K562 treated with DMSO at 1 percent for 24 hours (cell line): ENCODE data around the gene RAD51B. TPM values are rescaled to one million over a fixed set of nuclear protein-coding genes. Genes with fewer than 3 reads are reported as not detected.

ENCODE experiments used
- total RNA-seq: library from RNA; unstranded; fragments of 300-600 nt; gene quantifications from 2 replicates; pipeline ENCODE4 v1.2.3, GENCODE V29; 2022; ENCODE audit warnings: low read depth; ENCODE audit not compliant: insufficient read depth

The RAD51B gene
- total RNA-seq, result 4.5 and 10.1 TPM in 2 replicates

GRCh38 chr14:67819563-67820421 is at the start of gene RAD51B:
Gene RAD51B (plus strand): TSS chr14:67819779.

GRCh38 chr14:67816326-67817002 is 3.1 kb upstream of the RAD51B start, which contains the start of gene ZFYVE26:
Gene ZFYVE26 (minus strand): TSS chr14:67816590. CDS start chr14:67815963, 627 bp downstream.

Other genes starting within 250 kb of the RAD51B start
- gene PIGH, start 219.5 kb upstream of the RAD51B start, total RNA-seq, result 30.0 and 34.8 TPM in 2 replicates
- 20.1 and 25.3 TPM in 2 replicates for gene ARG2, start 199.9 kb upstream of the RAD51B start, total RNA-seq
- gene VTI1B, start 145.1 kb upstream of the RAD51B start, total RNA-seq, result 52.9 and 58.1 TPM in 2 replicates
- 33.7 and 34.0 TPM in 2 replicates for gene RDH11, start 124.0 kb upstream of the RAD51B start, total RNA-seq
- 0.15 and 0.47 TPM in 2 replicates for gene RDH12, start 117.9 kb upstream of the RAD51B start, total RNA-seq
- 6.1 and 6.7 TPM in 2 replicates for gene ZFYVE26, start 3.2 kb upstream of the RAD51B start, total RNA-seq